Natural killer cell (primary cell): ENCODE measurements around the gene ARGFX. TPM values are rescaled to one million over a fixed set of nuclear protein-coding genes. Genes with fewer than 3 reads are reported as not detected.
"Not testable (repeated sequence)": the region's sequence is repeated elsewhere in the genome, so short reads cannot be mapped to it uniquely, and the experiment has no call there.

ENCODE experiments used
- ATAC-seq, 3 donors: fragments of 150-1000 bp in 2 of 3; fragments of 200-7000 bp in 1 of 3; cut with Tn5 transposase; 1 replicate in 1 of 3; 2 replicates in 2 of 3; pipeline ENCODE4 v1.10.0; 2021; ENCODE audit warnings: mild to moderate bottlenecking in 2 of 3, moderate library complexity in 2 of 3
- DNase-seq, 2 donors: peaks; one replicate each; pipeline versions ENCODE4 v3.0.0 to v3.0.0-alpha.2; 2013 to 2021; ENCODE audit warnings: mixed read lengths in 1 of 2
- H3K27ac ChIP-seq: one replicate; pipeline ENCODE4 v1.5.1; 2013; ENCODE audit warnings: mild to moderate bottlenecking, low read length
- H3K27me3 ChIP-seq: one replicate; pipeline ENCODE4 v1.6.1; 2013; ENCODE audit warnings: low read length; ENCODE audit not compliant: control insufficient read depth, insufficient read depth
- H3K36me3 ChIP-seq: one replicate; pipeline ENCODE4 v1.6.1; 2013; ENCODE audit warnings: low read length; ENCODE audit not compliant: control insufficient read depth, insufficient read depth
- H3K4me1 ChIP-seq: one replicate; pipeline ENCODE4 v1.6.1; 2013; ENCODE audit warnings: low read length; ENCODE audit not compliant: control insufficient read depth, insufficient read depth
- H3K4me3 ChIP-seq: one replicate; pipeline ENCODE4 v1.5.1; 2013; ENCODE audit warnings: low read length
- H3K9me3 ChIP-seq: one replicate; pipeline ENCODE4 v1.6.1; 2013; ENCODE audit warnings: low read length; ENCODE audit not compliant: control insufficient read depth, insufficient read depth
- H3K27ac Mint-ChIP-seq, 2 donors: one replicate each; pipeline ENCODE4 v1.8.0; 2022; ENCODE audit warnings: mild to moderate bottlenecking in 2 of 2, mixed read lengths in 2 of 2, moderate library complexity in 1 of 2
- H3K27me3 Mint-ChIP-seq, 2 donors: one replicate each; pipeline ENCODE4 v1.8.0; 2022; ENCODE audit warnings: low read depth in 2 of 2, mixed read lengths in 2 of 2
- H3K36me3 Mint-ChIP-seq: one replicate; pipeline ENCODE4 v1.8.0; 2022; ENCODE audit warnings: mixed read lengths
- H3K4me1 Mint-ChIP-seq, 2 donors: one replicate each; pipeline ENCODE4 v1.8.0; 2022; ENCODE audit warnings: mixed read lengths in 2 of 2
- H3K4me3 Mint-ChIP-seq: one replicate; pipeline ENCODE4 v1.8.0; 2022; ENCODE audit warnings: mild to moderate bottlenecking, moderate library complexity, mixed read lengths
- H3K9me3 Mint-ChIP-seq, 2 donors: one replicate each; pipeline ENCODE4 v1.8.0; 2022; ENCODE audit warnings: mixed read lengths in 2 of 2
- WGBS: methylation state at CpG from one replicate; pipeline ENCODE4 v1.1.7; 2013; ENCODE audit warnings: missing lambda C conversion rate; ENCODE audit not compliant: insufficient coverage; 5-methylcytosine and 5-hydroxymethylcytosine counted together
- intact Hi-C: fragments of 100-400 bp; cut with micrococcal nuclease; formaldehyde crosslinking; loops from one replicate; pipeline ENCODE4 v1.14.2; 2022
- total RNA-seq, 4 donors: library from RNA; stranded (reverse); fragments of 120-200 nt in 1 of 4; gene quantifications; one replicate each; pipeline versions ENCODE4 v1.2.3 to v1.2.4, GENCODE V29; 2013 to 2022
- TF ChIP-seq, protein P1 (sequence below): fragments of 200-600 bp; IDR thresholded peaks from one replicate; pipeline ENCODE4 v1.8.0; 2022; ENCODE audit warnings: antibody characterized with exemption

The ARGFX gene
- total RNA-seq, 3 donors from 2014 or later (not counting 1 experiment from before 2014, with no cell fraction given): not detected

DNA sequence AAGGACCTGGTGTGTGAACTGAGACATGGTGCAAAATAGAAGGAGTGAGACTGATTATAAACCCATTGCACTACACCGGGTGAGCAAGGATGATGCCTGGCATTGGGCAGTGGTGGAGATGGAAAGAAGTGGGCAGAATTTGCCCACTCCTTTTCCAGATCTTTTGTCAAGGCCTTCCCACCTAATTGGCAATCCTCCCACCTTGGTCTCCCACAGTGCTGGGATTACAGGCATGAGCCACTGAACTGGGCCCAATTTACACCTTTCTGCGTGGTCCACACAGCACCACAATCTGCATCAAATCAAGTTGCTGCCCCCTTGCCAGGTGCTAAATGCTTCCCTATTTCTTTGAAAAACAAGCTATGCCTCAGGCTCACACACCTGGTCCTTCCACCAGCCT lies 30.8 kb downstream of the ARGFX start:
- no peaks in the 10 kb centered on the region for H3K27me3 Mint-ChIP-seq
- H3K27ac Mint-ChIP-seq: no peak overlapping the region
- no peaks in the 10 kb centered on the region for H3K27me3 ChIP-seq
- TF ChIP-seq, protein P1, sequence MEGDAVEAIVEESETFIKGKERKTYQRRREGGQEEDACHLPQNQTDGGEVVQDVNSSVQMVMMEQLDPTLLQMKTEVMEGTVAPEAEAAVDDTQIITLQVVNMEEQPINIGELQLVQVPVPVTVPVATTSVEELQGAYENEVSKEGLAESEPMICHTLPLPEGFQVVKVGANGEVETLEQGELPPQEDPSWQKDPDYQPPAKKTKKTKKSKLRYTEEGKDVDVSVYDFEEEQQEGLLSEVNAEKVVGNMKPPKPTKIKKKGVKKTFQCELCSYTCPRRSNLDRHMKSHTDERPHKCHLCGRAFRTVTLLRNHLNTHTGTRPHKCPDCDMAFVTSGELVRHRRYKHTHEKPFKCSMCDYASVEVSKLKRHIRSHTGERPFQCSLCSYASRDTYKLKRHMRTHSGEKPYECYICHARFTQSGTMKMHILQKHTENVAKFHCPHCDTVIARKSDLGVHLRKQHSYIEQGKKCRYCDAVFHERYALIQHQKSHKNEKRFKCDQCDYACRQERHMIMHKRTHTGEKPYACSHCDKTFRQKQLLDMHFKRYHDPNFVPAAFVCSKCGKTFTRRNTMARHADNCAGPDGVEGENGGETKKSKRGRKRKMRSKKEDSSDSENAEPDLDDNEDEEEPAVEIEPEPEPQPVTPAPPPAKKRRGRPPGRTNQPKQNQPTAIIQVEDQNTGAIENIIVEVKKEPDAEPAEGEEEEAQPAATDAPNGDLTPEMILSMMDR: no peak
- no peak overlapping the region for H3K4me3 Mint-ChIP-seq
- intact Hi-C loops: no loop called here
- no peaks in the 10 kb centered on the region for H3K36me3 Mint-ChIP-seq
- H3K4me1 ChIP-seq: no peaks in the 10 kb centered on the region
- H3K36me3 ChIP-seq: no peaks in the 10 kb centered on the region
- no peak overlapping the region for H3K4me3 ChIP-seq
- no peaks in the 10 kb centered on the region for H3K4me1 Mint-ChIP-seq
- no peaks in the 10 kb centered on the region for H3K9me3 Mint-ChIP-seq
- H3K27ac ChIP-seq: no peak overlapping the region
- ATAC-seq (no peak), DNase-seq (no peak)
- no peaks in the 10 kb centered on the region for H3K9me3 ChIP-seq
- WGBS: 85% methylated on average over 2 of the region's 2 CpGs

DNA sequence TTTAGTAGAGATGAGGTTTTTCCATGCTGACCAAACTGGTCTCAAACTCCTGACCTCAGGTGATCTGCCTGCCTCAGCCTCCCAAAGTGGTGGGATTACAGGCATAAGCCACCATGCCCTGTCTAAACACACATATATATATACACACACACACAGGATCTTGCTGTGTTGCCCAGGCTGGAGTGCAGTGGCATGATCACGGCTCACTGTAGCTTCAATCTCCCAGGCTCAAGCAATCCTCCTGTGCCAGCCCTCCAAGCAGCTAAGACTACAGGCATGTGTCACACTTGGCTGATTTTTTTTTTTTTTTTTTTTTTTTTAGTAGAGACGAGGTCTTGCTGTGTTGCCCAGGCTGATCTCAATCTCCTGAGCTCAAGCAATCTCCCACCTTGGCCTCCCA lies 32.2 kb downstream of the ARGFX start:
- H3K9me3 Mint-ChIP-seq, H3K9me3 ChIP-seq, H3K4me1 ChIP-seq, intact Hi-C loops, H3K36me3 ChIP-seq, DNase-seq, H3K27me3 ChIP-seq, H3K27me3 Mint-ChIP-seq, H3K4me3 ChIP-seq, H3K36me3 Mint-ChIP-seq, H3K27ac ChIP-seq, H3K4me3 Mint-ChIP-seq, H3K4me1 Mint-ChIP-seq, H3K27ac Mint-ChIP-seq, ATAC-seq: not testable (repeated sequence)
- WGBS: 89% methylated on average over 2 of the region's 2 CpGs

DNA sequence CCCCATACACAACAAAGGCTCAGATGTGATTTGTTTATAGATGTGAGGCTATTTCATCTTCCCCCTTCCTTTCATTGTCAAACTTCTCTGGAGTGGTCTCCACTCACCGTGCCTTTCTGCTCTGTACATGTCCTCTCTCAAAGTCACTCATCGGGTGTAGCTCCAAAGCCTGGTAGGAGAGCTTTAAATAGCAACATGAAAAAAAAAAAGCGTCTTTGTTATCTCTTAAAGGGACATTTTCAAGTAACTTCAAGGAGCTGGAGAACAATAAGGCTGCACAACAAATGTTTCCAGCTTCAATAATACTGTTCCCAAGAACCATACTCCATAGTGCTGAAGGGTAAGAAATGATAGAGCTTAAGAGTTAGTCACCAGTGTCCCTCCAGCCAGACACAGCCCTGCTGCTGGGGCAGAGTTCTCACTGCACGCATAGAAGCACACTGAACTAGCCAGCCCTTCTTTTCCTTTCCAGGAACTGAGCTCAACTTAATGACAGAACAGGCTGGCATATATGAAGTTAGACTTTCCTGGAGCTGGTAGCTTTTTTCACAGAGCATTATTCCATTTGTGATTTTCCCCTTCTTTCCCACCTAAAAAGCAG lies 33.6 kb downstream of the ARGFX start:
- intact Hi-C loops: no loop called here
- Histone ChIP-seq H3K27ac (no peak overlapping the region), H3K9me3 (no peaks in the 10 kb centered on the region), H3K36me3 (no peaks in the 10 kb centered on the region), H3K27me3 (no peaks in the 10 kb centered on the region), H3K4me3 (no peak overlapping the region), H3K4me1 (no peaks in the 10 kb centered on the region)
- H3K4me3 Mint-ChIP-seq: no peak overlapping the region
- DNase-seq (no peak), ATAC-seq (no peak)
- TF ChIP-seq, protein P1: no peak
- H3K36me3 Mint-ChIP-seq: no peaks in the 10 kb centered on the region
- no peaks in the 10 kb centered on the region for H3K9me3 Mint-ChIP-seq
- no peaks in the 10 kb centered on the region for H3K27me3 Mint-ChIP-seq
- H3K4me1 Mint-ChIP-seq: no peaks in the 10 kb centered on the region
- 47% methylated on average over 4 of the region's 4 CpGs for WGBS
- H3K27ac Mint-ChIP-seq: no peak overlapping the region

DNA sequence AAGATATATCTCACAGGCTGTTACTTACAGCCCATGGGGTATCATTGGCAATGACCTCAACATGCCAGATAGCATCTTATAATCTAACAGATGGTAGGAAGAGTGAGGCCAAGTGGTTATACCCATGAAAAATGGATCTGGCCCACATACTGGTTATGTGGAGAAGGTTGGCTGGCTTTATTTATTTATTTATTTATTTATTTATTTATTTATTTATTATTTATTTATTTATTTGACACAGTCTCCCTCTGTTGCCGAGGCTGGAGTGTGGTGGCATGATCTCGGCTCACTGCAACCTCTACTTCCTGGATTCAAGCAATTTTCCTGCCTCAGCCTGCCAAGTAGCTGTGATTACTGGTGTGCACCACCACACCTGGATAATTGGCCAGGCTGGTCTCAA lies 37.0 kb downstream of the ARGFX start:
- H3K27ac ChIP-seq: no peak overlapping the region
- H3K4me3 ChIP-seq: no peak overlapping the region
- H3K9me3 Mint-ChIP-seq: no peaks in the 10 kb centered on the region
- no peak overlapping the region for H3K27ac Mint-ChIP-seq
- H3K27me3 Mint-ChIP-seq: no peaks in the 10 kb centered on the region
- ATAC-seq (no peak), DNase-seq (no peak)
- no peaks in the 10 kb centered on the region for H3K36me3 ChIP-seq
- 97% methylated on average over 2 of the region's 2 CpGs for WGBS
- no peaks in the 10 kb centered on the region for H3K4me1 ChIP-seq
- no peaks in the 10 kb centered on the region for H3K4me1 Mint-ChIP-seq
- H3K9me3 ChIP-seq: no peaks in the 10 kb centered on the region
- TF ChIP-seq, protein P1: no peak
- H3K36me3 Mint-ChIP-seq: no peaks in the 10 kb centered on the region
- no peak overlapping the region for H3K4me3 Mint-ChIP-seq
- H3K27me3 ChIP-seq: no peaks in the 10 kb centered on the region
- intact Hi-C loops: no loop called here
